NCI-H2029 treated with DMSO at 0.1 percent for 48 hours (cell line): ENCODE results near the gene LIX1L.

ENCODE experiments used
- DNase-seq: peaks from one replicate; lab custom pipeline; 2025; lab: John Stamatoyannopoulos, UW

The LIX1L gene

DNA sequence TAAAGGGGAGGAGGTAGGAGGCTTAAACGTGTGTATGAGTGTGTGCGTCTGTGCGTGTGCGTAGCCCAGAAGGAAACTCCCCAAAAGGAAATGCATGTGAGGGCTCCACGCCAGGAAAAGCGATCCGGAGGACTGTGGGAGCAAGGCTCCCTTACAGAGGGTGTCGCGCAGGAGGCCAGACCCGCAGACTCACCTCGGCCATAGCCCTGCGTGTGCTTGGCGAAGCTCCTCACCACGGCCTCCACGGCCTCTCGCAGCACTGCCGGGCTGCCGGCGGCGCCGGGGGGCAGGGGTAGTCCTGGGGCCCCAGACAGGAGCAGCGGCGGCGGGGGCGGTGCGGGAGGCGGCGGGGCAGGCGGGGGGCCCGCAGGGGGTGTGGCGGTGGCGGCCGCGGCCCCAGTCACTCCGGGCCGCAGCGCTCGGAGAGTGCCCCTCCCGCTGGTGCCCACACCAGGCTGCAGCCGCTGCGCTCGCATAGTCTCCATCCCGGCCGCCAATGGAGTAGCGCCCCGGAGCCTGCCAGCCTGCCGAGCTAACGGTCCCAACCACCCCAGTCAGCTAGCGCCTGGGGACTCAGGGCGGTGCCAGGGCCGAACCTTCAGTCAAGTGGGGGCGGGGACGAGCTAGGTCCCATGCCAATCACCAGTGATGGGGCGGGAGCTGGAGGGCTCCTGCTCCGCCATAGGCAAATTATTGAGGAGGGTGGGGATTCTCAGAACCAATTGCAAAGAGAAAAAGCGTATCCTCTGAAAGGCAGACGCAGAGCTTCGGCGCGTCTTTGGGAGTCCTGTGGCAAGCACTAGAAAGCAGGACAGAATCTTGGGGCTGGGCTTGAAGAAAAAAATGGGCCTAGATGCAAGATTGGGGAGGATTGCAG, at the start of gene LIX1L:
Gene LIX1L, minus strand, starts transcription at position 575 of the 877 bp plus-strand sequence. Its CDS starts 90 bp downstream, at position 485.
- peak; percentile 93 for DNase-seq

DNA sequence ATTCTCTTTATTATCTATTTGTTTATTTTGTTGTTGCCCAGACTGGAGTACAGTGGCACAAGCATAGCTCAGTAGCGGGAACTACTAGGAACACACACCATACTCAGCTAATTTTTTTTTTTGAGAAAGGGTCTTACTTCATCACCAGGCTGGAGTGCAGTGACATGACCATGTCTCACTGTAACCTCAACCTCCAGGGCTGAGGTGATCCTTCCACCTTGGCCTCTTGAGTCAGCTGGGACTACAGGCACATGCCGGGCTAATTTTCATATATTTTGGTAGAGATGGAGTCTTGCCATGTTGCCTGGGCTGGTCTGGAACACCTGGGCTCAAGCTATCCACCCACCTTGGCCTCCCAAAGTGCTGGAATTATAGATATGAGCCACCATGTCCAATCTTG, 43.9 kb upstream of the LIX1L start:
- DNase-seq: no peak

DNA sequence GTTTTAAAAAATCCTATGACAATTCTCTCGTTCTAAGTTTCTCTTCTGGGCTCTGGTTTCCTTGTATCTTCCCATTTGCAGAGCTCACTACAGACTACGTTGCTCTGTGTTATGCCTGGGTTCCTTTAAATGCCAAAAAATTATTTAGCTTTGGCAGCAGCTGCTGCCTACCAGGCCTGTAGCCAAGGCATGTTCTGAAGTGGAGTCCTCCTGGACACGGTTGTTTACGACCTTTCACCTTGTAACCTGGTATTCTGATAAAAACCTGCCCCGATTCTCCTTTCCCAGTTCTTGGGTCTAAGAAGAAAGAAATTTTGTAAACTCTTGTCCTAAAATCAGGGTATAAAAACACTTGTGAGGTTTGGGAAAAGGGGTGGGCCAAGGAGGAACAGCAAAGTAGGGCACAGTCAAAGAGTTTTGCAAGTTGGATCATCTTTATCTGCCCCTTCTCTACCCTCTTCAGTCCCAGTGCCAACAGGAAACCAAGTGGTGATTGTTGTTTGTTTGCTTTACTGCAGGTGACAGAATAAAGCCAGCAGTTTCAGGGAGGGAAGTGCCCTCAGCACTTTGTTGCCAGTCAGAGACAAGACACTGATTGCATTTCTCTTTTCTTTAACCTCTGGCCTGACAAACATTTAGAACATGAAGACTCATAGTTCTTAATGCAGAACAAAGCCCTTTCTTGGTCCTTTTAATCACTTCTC, 41.7 kb upstream of the LIX1L start:
- peak; percentile 96 for DNase-seq

- DNase-seq: no peak
Observed at GRCh38 chr1:145997718-145998023, 39.9 kb upstream of the LIX1L start.

GRCh38 chr1:145997016-145997717, 39.4 kb upstream of the LIX1L start:
- no peak for DNase-seq

DNA sequence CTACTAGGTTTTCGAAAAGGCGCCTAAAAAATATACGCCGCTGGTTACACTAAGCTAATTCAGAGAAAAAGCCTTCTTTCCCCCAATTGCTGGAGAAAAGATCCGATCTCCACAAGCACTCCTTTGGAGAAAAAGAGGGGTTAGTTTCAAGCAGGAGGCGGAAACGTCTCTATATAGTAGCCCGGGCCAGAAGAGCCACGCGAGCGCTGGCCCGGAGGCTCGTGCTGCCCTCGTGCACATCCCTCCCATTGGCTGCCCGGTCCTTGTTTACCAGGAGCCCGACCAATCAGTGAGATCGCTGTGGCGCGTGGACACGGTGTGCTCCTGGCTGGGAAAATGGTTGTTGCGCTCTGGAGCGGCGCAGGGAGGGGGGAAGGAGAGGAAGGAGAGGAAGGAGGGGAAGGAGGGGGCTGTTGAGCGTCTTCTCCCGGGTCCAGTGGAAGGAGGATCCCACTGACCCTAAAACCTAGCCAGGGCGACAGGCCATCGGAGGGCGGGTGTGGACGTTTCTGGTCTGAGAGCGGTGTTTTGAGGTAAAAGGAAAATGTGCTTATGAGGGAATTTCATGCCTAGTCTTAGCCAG, 38.7 kb upstream of the LIX1L start, which contains the start of gene TXNIP:
Gene TXNIP, minus strand, starts transcription at position 147 of the 583 bp plus-strand sequence. CDS start 313 bp downstream, outside the sequence.
- peak; percentile 89 for DNase-seq

GRCh38 chr1:145995964-145996432, 38.2 kb upstream of the LIX1L start:
- no peak for DNase-seq

DNA sequence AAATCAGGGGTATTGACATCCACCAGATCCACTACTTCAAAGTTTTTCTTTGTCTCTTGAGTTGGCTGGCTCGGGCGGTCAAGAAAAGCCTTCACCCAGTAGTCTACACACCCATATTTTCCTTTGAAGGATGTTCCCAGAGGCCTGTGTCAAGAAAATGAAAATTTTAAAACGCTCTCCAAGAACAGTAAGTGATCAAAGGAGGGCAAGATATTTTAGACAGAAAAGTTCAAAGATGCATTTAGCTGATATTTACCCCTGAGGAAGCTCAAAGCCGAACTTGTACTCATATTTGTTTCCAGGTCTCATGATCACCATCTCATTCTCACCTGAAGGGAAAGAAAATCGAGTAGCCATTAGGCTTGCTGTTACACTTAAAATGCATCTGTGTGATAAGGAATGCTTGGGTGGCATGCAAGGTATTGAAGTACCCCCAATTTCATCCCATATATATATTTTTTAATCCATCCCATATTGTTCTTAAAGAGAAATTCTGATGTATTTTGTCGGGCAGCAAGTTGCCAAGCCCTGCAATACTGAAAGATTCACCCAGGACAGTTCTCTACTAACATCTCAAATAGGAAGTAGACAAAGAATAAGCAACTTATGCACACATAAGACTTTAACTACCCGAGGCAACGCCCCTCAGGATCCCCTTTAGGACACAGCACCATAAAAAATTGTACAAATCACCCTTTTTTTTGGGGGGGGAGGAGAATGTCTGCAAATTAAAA, 37.5 kb upstream of the LIX1L start:
- DNase-seq: no peak

GRCh38 chr1:145994391-145995120, 36.7 kb upstream of the LIX1L start:
- DNase-seq: peak; percentile 19

DNA sequence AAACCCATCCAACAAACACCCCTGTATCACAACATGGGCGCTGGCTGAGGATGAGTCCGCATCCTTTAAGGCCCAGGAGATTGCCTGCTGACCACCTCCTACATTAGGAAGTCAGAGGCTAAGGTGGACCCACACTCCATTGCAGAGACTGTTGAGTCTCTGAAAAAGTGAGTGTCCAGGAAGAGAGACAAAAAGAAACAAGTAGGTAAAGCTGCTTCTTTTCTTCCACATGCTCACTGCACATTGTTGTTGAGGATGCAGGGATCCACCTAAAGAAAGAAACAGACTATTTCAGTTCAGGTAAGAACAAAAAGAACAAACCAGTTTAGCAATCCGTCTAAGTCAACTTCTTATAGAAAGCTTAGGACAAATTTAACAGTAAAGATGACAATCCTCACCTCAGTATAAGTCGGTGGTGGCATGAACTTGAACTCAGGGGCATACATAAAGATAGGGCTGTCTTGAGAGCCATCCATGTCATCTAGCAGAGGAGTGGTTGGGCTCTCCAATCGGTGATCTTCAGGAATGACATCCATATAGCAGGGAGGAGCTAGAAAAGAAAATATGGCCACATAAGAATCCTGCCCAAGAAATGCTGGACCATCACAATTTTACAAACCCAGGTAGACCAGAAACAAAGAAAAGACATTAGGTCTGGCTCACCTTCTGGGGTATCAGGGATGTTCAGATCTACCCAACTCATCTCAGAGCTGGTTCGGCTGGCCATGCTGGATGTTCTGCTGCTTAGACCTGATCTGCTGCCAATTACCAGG, 36.0 kb upstream of the LIX1L start:
- no peak for DNase-seq

DNA sequence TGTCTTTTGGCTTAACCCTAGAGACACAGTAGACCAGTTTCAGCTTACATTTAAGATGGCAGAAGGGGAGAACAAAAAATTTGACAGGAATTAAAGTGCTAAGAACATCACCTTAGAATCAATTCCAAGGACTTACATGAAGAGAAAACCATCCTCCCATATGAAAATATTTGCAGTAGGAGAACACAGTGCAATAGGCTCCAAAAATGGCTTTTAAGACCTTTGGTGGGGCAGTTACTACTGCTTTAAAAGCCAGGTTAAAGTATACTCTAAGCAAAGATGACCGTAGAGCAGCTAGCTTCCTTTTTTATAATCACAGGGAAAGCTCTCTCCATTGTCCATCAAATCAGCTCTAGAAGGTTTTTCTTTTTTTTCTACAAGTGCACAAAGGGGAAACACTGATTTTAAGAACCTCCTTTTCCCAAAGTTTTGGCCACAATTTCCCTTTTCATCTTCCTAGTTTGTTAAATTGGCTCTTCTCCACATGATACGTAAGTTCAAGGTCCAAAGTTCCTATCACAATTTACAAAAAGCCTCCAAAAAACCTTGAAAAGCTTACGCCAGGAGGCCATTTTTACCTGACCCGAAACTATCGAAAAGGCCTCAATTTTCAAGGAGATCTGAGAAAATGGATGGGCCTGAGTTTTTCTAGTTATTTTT, 35.3 kb upstream of the LIX1L start:
- DNase-seq: no peak

DNA sequence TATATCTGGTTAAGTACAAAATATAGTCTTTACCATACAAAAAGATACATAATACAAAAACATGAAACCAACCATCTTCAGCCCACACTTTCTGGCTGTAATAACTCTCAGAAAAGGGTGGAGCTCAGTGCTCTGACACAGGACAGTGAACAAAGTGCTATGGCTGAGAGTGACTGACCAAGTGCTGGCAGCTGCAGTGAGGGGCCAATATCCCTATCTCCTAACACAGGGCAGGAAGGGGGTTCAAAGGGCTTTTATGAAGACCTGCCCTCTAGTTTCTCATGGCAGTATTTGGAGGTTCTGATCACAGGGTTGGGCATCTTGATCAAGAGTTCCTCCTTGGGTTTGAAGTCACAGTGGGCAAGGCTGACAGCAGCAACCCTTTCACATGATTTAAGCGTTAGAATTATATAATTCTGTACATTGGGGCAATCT, 34.7 kb upstream of the LIX1L start:
- no peak for DNase-seq

DNA sequence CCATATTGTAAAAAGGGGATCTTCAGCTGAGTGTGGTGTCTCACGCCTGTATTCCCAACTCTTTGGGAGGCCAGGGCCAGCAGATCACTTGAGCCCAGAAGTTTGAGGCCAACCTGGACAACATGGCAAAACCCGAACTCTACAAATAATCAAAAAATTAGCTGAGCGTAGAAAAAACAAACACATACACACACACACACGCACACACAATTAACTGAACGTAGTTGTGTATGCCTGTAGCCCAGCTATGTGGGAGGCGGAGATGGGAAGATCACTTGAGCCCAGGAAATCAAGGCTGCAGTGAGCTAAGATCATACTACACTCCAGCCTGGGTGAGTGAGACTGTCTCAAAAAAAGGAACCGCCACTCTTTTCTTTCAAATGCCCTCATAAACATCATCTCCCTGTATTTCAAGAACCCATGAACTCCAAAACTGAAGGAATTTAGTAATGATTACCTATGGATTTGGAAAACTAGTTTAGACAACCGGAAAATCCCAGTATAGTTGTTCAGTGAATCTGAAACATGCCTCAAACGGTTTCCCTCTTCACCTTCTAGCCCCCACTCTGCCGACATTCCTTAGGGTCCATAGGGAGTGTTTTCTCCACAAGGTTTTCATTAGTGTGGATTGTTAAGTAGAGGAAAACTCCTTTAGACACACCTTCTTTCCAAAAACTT, 34.1 kb upstream of the LIX1L start:
- DNase-seq: no peak

GRCh38 chr1:145990249-145990855, 32.5 kb upstream of the LIX1L start:
- DNase-seq: peak; percentile 81

DNA sequence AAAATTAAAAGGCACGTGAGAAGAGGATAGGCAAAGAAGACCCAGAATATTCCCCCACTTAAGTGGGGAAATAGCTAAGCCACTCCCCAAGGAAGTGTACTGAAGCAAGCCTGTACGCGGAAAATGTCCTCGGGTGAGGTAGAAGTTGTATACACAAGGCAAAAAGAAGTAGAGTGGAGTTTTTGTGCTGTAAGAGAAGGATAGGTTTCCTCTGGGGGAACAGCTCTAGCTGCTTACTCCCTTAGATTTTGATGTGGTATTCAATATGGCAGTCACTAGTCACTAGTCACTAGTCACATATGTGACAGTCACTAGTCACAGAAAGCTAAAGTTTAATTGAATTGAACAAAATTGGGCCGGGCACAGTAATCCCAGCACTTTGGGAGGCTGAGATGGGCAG, 31.0 kb upstream of the LIX1L start:
- peak; percentile 23 for DNase-seq

- DNase-seq: no peak
Observed at GRCh38 chr1:145987926-145988325, 30.1 kb upstream of the LIX1L start.

DNA sequence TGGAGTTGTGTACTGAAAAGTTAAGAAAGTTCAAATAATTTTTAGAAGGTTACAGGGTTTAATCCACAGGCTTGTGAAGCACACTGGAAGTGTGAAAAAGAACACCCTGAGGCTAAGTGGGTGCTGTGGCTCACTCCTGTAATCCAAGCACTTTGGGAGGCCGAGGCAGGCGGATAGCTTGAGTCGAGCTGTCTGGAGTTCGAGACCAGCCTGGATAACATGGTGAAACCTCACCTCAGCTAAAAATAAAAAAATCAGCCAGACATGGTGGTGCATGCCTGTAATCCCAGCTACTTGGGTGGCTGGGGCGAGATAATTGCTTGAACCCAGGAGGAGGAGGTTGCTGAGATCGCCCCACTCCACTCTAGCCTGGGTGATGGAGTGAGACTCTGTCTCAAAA, 28.7 kb upstream of the LIX1L start:
- DNase-seq: no peak
